ENCODE measurements around the gene PLEKHA6.
A peak's percentile ranks its signal among the peaks of the same experiment; 100 is the strongest.

The PLEKHA6 gene

GRCh38 chr1:204283711-204284651 is 75.7 kb downstream of the PLEKHA6 start:
- DNase-seq (ENCODE audit: low spot score): no peak

- no peak for DNase-seq (ENCODE audit: low spot score)
Observed at GRCh38 chr1:204282761-204283221, 76.9 kb downstream of the PLEKHA6 start.

DNA sequence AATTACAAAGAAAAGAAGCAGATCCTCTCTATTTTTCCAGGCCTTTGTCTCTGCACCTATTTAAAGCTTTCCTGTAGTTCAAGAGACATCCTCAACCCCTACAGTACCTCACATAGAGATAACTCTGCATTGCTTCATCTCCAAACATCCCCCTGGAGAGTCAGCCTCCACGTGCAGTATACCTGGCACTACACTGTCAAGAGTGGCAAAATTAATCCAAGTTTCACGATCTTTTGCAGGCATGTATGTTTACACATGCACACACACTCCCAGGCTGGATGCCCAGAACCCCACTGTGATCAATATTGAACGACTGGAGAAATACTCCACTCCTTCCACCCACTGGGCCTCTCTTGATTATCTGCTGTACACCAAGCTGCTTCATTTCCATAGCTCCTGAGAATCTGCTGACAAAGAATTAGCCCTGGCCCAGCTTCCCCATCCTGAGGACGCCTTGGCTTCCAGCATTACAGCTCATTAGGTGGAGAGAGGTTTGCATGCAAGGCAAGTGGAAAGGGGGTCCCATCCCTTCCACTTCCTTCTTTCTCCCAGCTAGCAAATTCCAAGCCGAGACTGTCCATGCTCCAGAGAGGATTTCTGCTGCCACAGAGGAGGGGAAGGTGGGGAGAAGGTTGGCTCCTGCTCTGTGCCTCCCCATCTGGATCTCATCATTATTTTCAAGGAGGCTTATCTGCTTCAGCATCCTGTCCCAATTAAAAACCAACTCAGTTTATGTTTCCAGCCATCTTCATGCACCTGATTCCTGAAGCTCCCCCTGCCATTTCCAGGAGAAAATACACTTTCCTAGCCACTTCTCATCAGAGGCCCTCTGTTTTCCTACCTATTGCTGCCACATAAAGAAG is 79.4 kb downstream of the PLEKHA6 start:
- DNase-seq (ENCODE audit: low spot score): no peak

DNA sequence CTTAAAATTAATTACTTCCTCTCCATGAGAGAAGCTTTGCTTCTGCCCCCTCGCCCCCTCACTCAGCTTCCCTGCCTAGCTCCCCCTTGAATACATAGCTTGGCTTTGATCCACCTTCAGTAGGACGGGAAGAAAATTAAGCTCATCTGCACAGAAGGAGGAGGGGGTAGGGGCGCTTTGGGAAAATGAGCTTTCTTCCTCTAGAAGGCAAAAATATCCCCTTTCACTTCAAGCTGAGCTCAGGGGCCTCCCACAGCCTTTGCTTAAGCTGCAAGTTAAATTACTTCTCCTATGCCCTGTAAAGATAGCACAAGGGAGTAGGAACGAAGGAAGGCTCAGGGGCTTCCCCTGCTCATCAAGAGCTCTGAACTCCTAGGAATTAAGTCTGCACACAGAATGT is 80.8 kb downstream of the PLEKHA6 start:
- DNase-seq (ENCODE audit: low spot score): no peak

DNA sequence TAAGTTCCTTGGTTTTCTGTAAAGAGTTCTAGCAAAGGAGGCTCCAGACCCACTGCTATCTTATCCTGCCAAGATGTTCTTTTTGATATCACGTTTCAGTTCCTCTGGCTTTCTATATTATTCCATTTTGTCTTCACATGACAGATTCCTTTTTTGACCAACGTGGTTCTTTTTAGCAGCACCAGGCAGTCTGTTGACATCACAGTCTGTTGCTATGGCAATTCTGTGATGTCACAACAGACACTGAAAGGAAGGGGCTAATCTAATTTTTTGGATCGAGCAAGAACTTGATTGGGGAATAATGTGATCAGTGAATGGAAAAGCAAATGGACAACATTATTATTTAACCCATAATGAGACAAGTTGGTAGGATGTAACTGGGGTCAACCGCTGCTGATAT is 81.5 kb downstream of the PLEKHA6 start:
- no peak for DNase-seq (ENCODE audit: low spot score)

DNA sequence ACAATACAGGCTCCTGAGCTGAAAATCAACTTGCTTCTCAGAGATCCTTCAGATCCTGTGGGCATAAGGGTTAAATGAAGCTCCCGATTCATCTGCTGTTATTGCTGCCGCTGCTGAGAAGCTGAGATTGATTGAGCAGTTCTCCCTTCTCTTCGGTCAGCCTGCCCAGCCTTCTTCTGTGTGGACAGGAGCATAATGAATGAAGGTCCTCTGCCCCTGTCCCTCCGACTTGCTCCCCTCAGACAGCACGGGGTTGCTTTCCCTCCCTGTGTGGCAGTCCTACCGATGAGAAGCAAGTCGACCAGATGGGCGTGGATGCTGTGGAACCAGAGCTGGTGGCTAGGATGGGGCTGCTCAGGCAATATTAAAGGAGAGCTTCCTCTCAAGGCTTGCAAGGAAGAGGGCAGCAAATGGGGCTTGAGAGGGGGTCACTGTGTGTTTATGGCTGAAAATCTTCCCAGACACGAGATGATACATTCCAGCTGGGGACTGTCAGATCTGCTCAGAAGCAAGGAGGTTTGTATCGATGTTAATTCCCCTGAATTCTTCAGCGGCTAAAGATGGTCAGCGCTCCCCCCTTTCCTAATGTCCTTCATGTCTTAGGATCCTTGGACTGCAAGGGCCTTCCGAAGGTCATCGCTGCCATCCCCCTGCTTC is 82.0 kb downstream of the PLEKHA6 start:
- DNase-seq (ENCODE audit: low spot score): no peak

DNA sequence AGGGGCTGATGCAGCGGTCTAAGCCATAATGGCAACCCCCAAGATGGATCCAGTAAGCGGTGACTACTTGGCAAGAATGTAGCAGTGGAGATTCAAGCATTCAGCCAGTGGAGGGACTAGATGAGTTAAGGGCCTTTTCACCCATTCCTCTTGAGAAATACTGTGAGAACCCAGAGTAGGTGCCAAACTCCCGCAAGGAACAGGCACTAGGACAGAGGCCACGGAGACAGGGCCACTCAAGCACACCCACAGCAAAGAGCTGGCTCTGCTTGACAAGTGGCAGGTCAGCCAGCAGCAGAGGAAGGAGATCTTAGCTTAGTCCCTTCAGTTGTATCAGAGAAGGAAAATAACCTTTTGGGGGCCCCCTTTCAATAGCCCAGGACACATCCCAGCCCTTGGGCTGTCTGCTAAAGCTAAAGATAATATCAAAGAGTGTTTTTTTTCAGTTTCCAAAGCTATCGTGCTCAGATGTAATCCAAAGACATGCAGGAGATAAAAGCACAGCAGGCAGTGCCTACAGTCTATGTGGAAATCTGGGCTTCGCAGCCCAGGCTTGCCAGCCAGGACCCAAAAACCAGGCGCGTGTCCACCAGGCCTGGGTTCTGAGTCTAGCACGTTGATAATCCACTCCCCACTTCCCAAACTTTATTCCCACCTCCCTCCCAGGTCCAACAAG is 83.9 kb downstream of the PLEKHA6 start:
- no peak for DNase-seq (ENCODE audit: low spot score)

GRCh38 chr1:204274446-204274845 is 85.3 kb downstream of the PLEKHA6 start:
- DNase-seq (ENCODE audit: low spot score): no peak

DNA sequence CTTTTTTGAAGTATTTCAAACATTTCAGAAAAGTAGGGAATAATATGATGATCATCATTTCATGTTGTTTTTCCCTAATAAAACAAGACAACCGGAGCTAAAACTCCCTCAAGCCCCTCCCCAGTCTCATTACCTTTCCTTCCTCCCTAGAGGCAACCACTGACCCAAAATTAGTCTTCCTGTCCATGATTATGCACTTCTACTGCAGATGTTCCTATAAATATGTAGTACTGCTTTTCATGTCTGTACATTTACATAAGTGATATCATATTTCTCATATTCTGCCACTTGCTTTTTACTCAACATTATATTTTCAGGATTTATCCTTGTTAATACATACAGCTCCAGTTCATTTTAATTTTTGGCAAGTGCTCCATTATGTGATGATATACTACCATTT is 87.2 kb downstream of the PLEKHA6 start:
- DNase-seq (ENCODE audit: low spot score): no peak

GRCh38 chr1:204271970-204272369 is 87.8 kb downstream of the PLEKHA6 start:
- no peak for DNase-seq (ENCODE audit: low spot score)

DNA sequence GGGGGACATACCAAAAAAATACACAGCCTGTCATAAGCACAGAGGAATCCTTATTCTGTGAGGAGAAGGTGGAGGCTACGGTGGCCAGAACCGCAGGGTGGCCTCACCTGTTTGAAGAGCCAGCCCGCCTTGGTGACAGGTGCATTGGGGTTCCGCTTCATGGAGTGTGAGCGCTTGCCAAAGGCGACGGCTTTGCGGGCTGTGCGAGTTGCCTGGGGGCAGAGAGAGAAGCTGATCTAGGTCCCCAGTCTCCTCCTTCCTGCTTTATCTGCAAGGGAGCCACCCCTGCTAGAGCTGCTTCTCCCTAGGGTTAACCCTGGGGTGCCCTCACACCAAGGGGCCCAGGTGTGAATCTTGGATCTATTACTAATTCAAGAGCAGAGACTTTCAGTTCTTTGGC is 91.6 kb downstream of the PLEKHA6 start:
- no peak for DNase-seq (ENCODE audit: low spot score)

DNA sequence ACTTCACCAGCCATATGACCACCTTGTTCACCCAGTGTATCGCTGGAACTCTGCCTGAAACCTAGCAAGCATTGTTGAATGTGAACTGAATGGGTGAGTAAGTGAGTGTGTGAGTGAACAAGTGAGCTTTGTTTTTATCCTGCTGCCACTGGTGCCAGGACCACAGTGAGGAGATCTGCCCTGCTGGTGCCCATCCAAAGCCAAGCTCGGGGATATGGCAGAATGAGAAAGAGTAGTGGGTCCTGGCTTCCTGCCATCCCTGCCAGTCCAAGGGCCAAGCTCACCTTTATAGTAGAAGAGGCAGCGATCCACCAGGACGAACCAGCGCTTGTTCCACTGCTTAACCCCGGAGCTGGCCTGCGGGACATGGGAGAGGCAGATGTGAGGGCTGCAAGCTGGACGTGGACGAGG is 92.5 kb downstream of the PLEKHA6 start:
- DNase-seq (ENCODE audit: low spot score): peak; percentile 100

GRCh38 chr1:204266504-204267034 is 93.2 kb downstream of the PLEKHA6 start:
- DNase-seq (ENCODE audit: low spot score): no peak

DNA sequence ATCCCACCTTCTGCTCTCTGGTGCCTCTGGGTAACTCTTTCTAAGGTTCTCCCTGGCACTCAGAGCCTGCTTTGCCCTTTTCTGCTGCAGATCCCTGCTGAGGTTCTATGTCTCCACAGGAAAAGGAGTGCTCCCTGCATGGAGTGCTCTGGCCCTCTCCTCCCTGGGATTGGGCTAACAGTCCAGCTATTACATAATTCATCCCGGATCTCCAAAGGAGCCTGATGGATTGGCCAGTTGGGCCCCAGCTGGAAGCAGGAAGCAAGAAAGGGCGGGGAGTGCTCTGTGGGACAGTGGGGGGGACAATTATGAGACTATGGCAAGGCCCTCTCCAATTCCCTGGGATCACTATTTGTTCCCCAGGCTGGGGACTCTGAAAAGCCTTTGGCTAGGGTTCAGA is 94.1 kb downstream of the PLEKHA6 start:
- DNase-seq (ENCODE audit: low spot score): no peak

- DNase-seq (ENCODE audit: low spot score): no peak
Observed at GRCh38 chr1:204264805-204265204, 94.9 kb downstream of the PLEKHA6 start.

- DNase-seq (ENCODE audit: low spot score): peak; percentile 70
Observed at GRCh38 chr1:204263254-204263910, 96.3 kb downstream of the PLEKHA6 start.

- peak; percentile 83 for DNase-seq (ENCODE audit: low spot score)
Observed at GRCh38 chr1:204262506-204263253, 97.0 kb downstream of the PLEKHA6 start.

GRCh38 chr1:204261746-204262505 is 97.8 kb downstream of the PLEKHA6 start:
- DNase-seq (ENCODE audit: low spot score): no peak

GRCh38 chr1:204261266-204261665 is 98.5 kb downstream of the PLEKHA6 start:
- DNase-seq (ENCODE audit: low spot score): no peak
